ENCODE results near the gene GTF3A. TPM values are rescaled to one million over a fixed set of nuclear protein-coding genes. Genes with fewer than 3 reads are reported as not detected.

Gene GTF3A
- total RNA-seq, 1 experiment from 2014 or later = 102 TPM

DNA sequence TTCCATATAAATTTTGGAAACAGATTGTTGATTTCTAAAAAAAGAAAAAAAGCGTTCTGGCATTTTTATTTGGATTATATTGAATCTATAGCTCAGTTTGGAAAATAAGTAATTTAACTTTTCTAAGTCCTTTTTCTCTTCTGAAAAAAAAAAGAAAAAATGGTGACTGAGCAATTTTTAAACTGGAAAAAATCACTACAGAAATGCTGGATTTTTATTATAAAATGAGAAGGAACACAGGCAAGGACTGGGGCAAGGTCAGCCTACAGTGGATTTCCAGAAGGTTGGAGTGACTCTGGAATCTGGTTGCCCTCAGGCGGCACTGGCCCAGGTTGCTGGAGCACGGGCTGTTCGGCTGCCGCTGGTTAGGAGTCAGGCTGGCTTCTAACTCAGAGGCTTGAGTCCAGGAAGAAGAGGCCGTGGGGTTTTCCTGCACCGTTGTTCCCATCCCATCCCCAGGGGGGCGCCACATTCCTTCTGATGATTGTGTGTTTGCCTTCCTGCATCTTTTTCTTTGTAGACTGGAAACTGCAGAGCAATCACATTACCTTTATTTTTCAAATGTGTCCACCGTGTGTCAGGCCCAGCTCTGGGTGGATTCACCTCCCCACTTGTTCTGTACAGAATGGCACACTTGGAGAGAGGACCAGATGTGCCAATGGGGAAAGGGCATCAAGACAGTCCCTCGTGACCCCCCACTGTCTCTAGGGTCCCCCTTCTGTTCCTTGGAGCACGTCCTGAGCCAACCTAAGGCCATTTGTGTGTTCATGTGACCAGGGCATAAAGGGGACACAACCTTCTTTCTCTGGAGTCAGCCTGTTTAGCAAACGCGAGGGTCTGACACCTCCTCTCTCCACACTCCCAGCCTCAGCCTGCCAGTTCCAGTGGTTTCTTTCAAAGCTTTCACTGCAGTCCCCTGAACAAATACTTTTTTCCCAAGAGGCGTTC, 44.5 kb upstream of the GTF3A start:
- ChIA-PET RAD21 (ENCODE audit: low non-redundant PET in 1 of 2, low total read pairs in 2 of 2, uncharacterized antibody in 2 of 2, unreplicated experiment in 2 of 2) (no interaction called here), CTCF (interaction anchor here (0.7 to 2.0 kb wide), 5 partner anchors 46 to 574 kb away, joined by 3 to 15 read pairs (median 4); no protein-coding TSS in a partner anchor), POLR2A (interaction anchor here (0.8 kb wide), 1 partner anchor 18 kb away, joined by 3 read pairs; no protein-coding TSS in a partner anchor)
- Histone ChIP-seq H3K4me3 (replicated peaks in 1 of 2; ENCODE audit: low read depth in 1 of 2, low read length in 2 of 2) (no peak overlapping the region), H4K20me1 (ENCODE audit: insufficient read depth) (no peaks in the 10 kb centered on the region), H3K27ac (ENCODE audit: low read depth, low read length) (no peak overlapping the region), H3K4me2 (ENCODE audit: low read length) (peak overlapping the region; percentile 48), H2AFZ (ENCODE audit: low read depth, low read length, poor library complexity, severe bottlenecking) (peak overlapping the region; percentile 86), H3K9ac (ENCODE audit: low read length) (0 out of 2 replicates have a peak overlapping the region, but pooled peaks have one; percentile 12), H3K79me2 (ENCODE audit: insufficient read depth, low read length) (no peaks in the 10 kb centered on the region), H3K27me3 (ENCODE audit: insufficient read depth, low read length) (no peaks in the 10 kb centered on the region), H3K36me3 (ENCODE audit: control insufficient read depth in 1 of 2, insufficient read depth in 2 of 2, low read length in 2 of 2) (no peaks in the 10 kb centered on the region), H3K9me2 (ENCODE audit: insufficient read depth) (no peaks in the 10 kb centered on the region), H3K9me3 (ENCODE audit: control insufficient read depth in 1 of 2, insufficient read depth in 1 of 2, low read depth in 1 of 2, low read length in 2 of 2) (no peaks in the 10 kb centered on the region), H3K4me1 (ENCODE audit: control insufficient read depth in 1 of 2, insufficient read depth in 2 of 2, low read length in 2 of 2) (peaks cover 19 to 39% of the 10 kb centered on the region in 2 experiments; a peak in 3 of 4 replicates)
- TF ChIP-seq RAD21 (IDR thresholded peaks at IDR 0.05; ENCODE audit: low read depth) (peak; percentile 79), CEBPB (IDR thresholded peaks at IDR 0.05; ENCODE audit: low read depth) (no peak), MAX (IDR thresholded peaks at IDR 0.05) (no peak), SIN3A (IDR thresholded peaks at IDR 0.05; ENCODE audit: low read depth) (no peak), EZH2phosphoT487 (IDR thresholded peaks at IDR 0.05; ENCODE audit: borderline replicate concordance) (no peak), ZBTB33 (IDR thresholded peaks at IDR 0.05; ENCODE audit: extremely low read depth, insufficient replicate concordance, low read length) (no peak)
- TF ChIP-seq, protein P1, sequence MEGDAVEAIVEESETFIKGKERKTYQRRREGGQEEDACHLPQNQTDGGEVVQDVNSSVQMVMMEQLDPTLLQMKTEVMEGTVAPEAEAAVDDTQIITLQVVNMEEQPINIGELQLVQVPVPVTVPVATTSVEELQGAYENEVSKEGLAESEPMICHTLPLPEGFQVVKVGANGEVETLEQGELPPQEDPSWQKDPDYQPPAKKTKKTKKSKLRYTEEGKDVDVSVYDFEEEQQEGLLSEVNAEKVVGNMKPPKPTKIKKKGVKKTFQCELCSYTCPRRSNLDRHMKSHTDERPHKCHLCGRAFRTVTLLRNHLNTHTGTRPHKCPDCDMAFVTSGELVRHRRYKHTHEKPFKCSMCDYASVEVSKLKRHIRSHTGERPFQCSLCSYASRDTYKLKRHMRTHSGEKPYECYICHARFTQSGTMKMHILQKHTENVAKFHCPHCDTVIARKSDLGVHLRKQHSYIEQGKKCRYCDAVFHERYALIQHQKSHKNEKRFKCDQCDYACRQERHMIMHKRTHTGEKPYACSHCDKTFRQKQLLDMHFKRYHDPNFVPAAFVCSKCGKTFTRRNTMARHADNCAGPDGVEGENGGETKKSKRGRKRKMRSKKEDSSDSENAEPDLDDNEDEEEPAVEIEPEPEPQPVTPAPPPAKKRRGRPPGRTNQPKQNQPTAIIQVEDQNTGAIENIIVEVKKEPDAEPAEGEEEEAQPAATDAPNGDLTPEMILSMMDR (IDR thresholded peaks at IDR 0.05 in 2 of 3, conservative IDR thresholded peaks at IDR 0.05 in 1 of 3; ENCODE audit: borderline replicate concordance in 1 of 3, insufficient read depth in 1 of 3, low read depth in 2 of 3, low read length in 2 of 3) = peak; percentile 63 to 89 (median 85); a peak in 5 of 6 replicates
- TF ChIP-seq, protein P2, sequence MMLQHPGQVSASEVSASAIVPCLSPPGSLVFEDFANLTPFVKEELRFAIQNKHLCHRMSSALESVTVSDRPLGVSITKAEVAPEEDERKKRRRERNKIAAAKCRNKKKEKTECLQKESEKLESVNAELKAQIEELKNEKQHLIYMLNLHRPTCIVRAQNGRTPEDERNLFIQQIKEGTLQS (IDR thresholded peaks at IDR 0.05) = no peak
- no TSS peak for BruUV-seq (replicated peaks)
- peak; percentile 49 for ATAC-seq
- intact Hi-C loops (cut with micrococcal nuclease) = loop anchor here (1.0 to 5.0 kb wide), 4 partner anchors 392 to 604 kb away; partner anchors contain the start of gene CDX2
- DNase-seq (ENCODE audit: low read depth, low spot score) = peak; percentile 58

Data from HCT116 (cell line).